ENCODE results near the gene SNX19.
A peak's percentile ranks its signal among the peaks of the same experiment; 100 is the strongest.
"Not testable (repeated sequence)": the region's sequence is repeated elsewhere in the genome, so short reads cannot be mapped to it uniquely, and the experiment has no call there.

The SNX19 gene

GRCh38 chr11:130872513-130872912 is 43.8 kb downstream of the SNX19 start:
- DNase-seq = no peak

GRCh38 chr11:130872102-130872501 is 44.2 kb downstream of the SNX19 start:
- no peak for DNase-seq

GRCh38 chr11:130871616-130872015 is 44.7 kb downstream of the SNX19 start:
- DNase-seq = no peak

GRCh38 chr11:130868721-130869390 is 47.4 kb downstream of the SNX19 start:
- no peak for DNase-seq

- no peak for DNase-seq
These were observed 48.1 kb downstream of the SNX19 start for GRCh38 chr11:130868086-130868710.

GRCh38 chr11:130866831-130867230 is 49.4 kb downstream of the SNX19 start:
- DNase-seq = no peak

- no peak for DNase-seq
These were observed 50.5 kb downstream of the SNX19 start for GRCh38 chr11:130865774-130866114.

GRCh38 chr11:130865091-130865773 is 51.0 kb downstream of the SNX19 start:
- DNase-seq = no peak

- peak; percentile 88 for DNase-seq
These were observed 54.1 kb downstream of the SNX19 start for GRCh38 chr11:130861902-130862860.

- DNase-seq = no peak
These were observed 55.0 kb downstream of the SNX19 start for GRCh38 chr11:130861283-130861682.

GRCh38 chr11:130859886-130860285 is 56.4 kb downstream of the SNX19 start:
- no peak for DNase-seq

GRCh38 chr11:130858215-130858614 is 58.1 kb downstream of the SNX19 start:
- no peak for DNase-seq

GRCh38 chr11:130855707-130856106 is 60.6 kb downstream of the SNX19 start:
- not testable (repeated sequence) for DNase-seq

GRCh38 chr11:130854483-130854882 is 61.8 kb downstream of the SNX19 start:
- DNase-seq = no peak

GRCh38 chr11:130852589-130852988 is 63.7 kb downstream of the SNX19 start:
- DNase-seq = no peak

- no peak for DNase-seq
These were observed 65.9 kb downstream of the SNX19 start for GRCh38 chr11:130850185-130850944.

- no peak for DNase-seq
These were observed 67.1 kb downstream of the SNX19 start for GRCh38 chr11:130849215-130849568.

- DNase-seq = no peak
These were observed 67.7 kb downstream of the SNX19 start for GRCh38 chr11:130848361-130849214.

GRCh38 chr11:130847517-130847916 is 68.8 kb downstream of the SNX19 start:
- no peak for DNase-seq

GRCh38 chr11:130846606-130847005 is 69.7 kb downstream of the SNX19 start:
- no peak for DNase-seq

GRCh38 chr11:130842001-130842400 is 74.3 kb downstream of the SNX19 start:
- DNase-seq = no peak
